Skeletal muscle tissue (tissue), 4 donors: ENCODE measurements around the gene OSBPL8. TPM values are rescaled to one million over a fixed set of nuclear protein-coding genes. Genes with fewer than 3 reads are reported as not detected.

Experiments used
- H3K27ac ChIP-seq: one replicate; pipeline ENCODE4 v1.7.0; 2013; ENCODE audit warnings: mild to moderate bottlenecking, low read depth, low read length, inconsistent platforms
- H3K27me3 ChIP-seq, 3 donors: one replicate each; pipeline ENCODE4 v1.7.0; 2013; ENCODE audit warnings: low read length in 3 of 3; ENCODE audit not compliant: control insufficient read depth in 3 of 3, insufficient read depth in 3 of 3
- H3K36me3 ChIP-seq, 3 donors: one replicate each; pipeline ENCODE4 v1.7.0; 2013; ENCODE audit warnings: low read length in 3 of 3; ENCODE audit not compliant: control insufficient read depth in 3 of 3, insufficient read depth in 3 of 3
- H3K4me1 ChIP-seq, 3 donors: one replicate each; pipeline ENCODE4 v1.7.0; 2013; ENCODE audit warnings: low read length in 3 of 3, mild to moderate bottlenecking in 3 of 3; ENCODE audit not compliant: control insufficient read depth in 3 of 3, insufficient read depth in 3 of 3
- H3K4me3 ChIP-seq, 3 donors: one replicate each; pipeline ENCODE4 v1.7.0; 2013; ENCODE audit warnings: low read length in 3 of 3
- H3K9ac ChIP-seq, 3 donors: one replicate each; pipeline ENCODE4 v1.7.0; 2013; ENCODE audit warnings: low read length in 3 of 3, mild to moderate bottlenecking in 3 of 3, moderate library complexity in 2 of 3, low read depth in 1 of 3
- H3K9me3 ChIP-seq, 3 donors: one replicate each; pipeline ENCODE4 v1.7.0; 2013; ENCODE audit warnings: low read length in 3 of 3; ENCODE audit not compliant: control insufficient read depth in 3 of 3
- total RNA-seq: library from RNA; depleted of rRNA; stranded (reverse); fragments of >200 nt; gene quantifications from one replicate; pipeline ENCODE4 v1.2.3, GENCODE V29; 2014
- donor health status: Osteomylitis.

OSBPL8 gene
- total RNA-seq, 1 donor from 2014 or later, result 22.4 TPM

DNA sequence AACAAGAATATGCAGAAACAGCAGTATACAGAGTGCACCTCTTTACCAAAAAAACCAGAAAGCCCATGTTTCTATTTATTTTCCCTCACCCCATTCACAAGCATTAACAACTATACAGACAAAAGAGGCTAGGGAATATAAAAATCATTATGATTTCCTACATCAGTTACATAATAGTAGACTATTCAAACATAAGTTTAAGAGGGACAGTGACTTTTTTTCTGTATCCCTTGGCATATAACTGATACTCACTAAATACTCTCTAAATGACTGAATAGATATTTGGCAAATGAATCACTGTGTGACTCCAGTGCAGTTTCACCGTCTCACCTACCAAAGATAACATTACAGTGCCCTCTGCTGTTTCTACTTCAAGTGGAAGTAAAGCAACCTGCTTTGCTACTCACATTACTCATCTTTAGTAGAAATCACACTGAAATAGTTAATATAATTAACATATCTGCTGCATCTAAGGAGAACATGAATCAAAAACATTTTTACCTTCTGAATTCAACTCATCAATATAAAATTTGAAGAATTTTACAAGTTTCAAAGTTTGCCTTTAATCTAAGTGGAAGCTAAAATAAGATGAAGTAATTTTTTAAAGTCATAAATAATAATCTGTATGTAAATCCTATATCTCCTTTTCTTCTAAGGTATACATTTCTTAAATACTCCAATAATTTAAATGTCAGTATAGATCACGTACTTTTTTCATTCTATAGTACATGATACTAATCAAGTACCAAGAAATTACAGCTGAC, 103.8 kb downstream of the OSBPL8 start:
- Histone ChIP-seq H3K36me3 (no peaks in the 10 kb centered on the region), H3K27ac (no peak overlapping the region), H3K27me3 (no peaks in the 10 kb centered on the region), H3K9ac (no peak overlapping the region), H3K4me1 (peaks cover 0 to 3% (median 0%) of the 10 kb centered on the region in 3 donors), H3K9me3 (no peaks in the 10 kb centered on the region), H3K4me3 (no peak overlapping the region)

GRCh38 chr12:76451528-76451927, 108.0 kb downstream of the OSBPL8 start:
- H3K36me3 ChIP-seq, result no peaks in the 10 kb centered on the region
- H3K9me3 ChIP-seq, result no peaks in the 10 kb centered on the region
- no peak overlapping the region for H3K4me3 ChIP-seq
- no peaks in the 10 kb centered on the region for H3K27me3 ChIP-seq
- H3K27ac ChIP-seq, result no peak overlapping the region
- H3K9ac ChIP-seq, result no peak overlapping the region
- no peaks in the 10 kb centered on the region for H3K4me1 ChIP-seq

- Histone ChIP-seq H3K4me3 (no peak overlapping the region), H3K9ac (no peak overlapping the region), H3K9me3 (no peaks in the 10 kb centered on the region), H3K4me1 (no peaks in the 10 kb centered on the region), H3K27ac (no peak overlapping the region), H3K36me3 (no peaks in the 10 kb centered on the region), H3K27me3 (no peaks in the 10 kb centered on the region)
Measured at GRCh38 chr12:76450690-76451089, 108.9 kb downstream of the OSBPL8 start.

- no peak overlapping the region for H3K4me3 ChIP-seq
- H3K9ac ChIP-seq, result no peak overlapping the region
- H3K27me3 ChIP-seq, result no peaks in the 10 kb centered on the region
- no peaks in the 10 kb centered on the region for H3K36me3 ChIP-seq
- no peak overlapping the region for H3K27ac ChIP-seq
- no peaks in the 10 kb centered on the region for H3K9me3 ChIP-seq
- no peaks in the 10 kb centered on the region for H3K4me1 ChIP-seq
Measured at GRCh38 chr12:76449993-76450392, 109.6 kb downstream of the OSBPL8 start.

DNA sequence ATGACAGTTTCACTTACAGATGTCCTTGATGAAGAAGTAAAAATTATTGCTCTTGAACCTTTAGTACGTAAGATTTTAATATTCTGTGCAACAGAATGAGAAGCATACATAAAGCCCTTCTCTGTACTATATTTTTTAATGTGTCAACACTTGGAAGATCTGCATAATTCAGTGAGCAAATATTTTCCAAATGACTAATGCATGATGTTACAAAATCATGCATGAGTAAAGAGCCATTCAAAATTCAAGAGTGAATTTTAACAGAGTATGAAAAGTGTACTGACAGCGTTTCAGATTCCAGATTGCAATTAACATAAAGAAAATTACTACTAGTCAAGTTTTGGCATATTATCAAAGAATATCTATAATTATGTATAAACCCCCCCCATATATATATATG, 110.0 kb downstream of the OSBPL8 start:
- Histone ChIP-seq H3K4me3 (no peak overlapping the region), H3K9me3 (no peaks in the 10 kb centered on the region), H3K4me1 (peaks cover 0 to under 1% (median under 1%) of the 10 kb centered on the region in 3 donors), H3K27ac (no peak overlapping the region), H3K36me3 (no peaks in the 10 kb centered on the region), H3K9ac (no peak overlapping the region), H3K27me3 (no peaks in the 10 kb centered on the region)

DNA sequence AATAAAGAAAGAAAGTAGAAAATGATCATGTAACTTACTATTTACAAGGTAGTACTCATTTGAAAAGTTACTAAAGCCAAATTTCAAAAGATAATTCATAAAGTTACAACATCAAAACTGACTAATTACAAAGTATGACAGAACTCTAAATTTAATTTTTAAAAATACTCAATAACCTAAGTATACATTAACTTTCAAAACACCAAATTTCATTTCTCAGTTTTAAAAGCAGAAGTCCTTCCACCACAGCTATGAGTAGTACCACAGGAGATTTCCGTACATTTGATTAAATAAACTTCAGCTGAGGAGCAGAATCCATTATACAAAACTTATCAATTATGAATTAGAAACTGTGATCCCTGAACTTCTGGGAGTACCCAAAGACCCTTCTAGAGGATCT, 110.6 kb downstream of the OSBPL8 start:
- no peak overlapping the region for H3K27ac ChIP-seq
- no peak overlapping the region for H3K9ac ChIP-seq
- no peaks in the 10 kb centered on the region for H3K9me3 ChIP-seq
- H3K4me1 ChIP-seq, result peaks cover 0 to 3% (median 3%) of the 10 kb centered on the region in 3 donors
- no peaks in the 10 kb centered on the region for H3K27me3 ChIP-seq
- no peak overlapping the region for H3K4me3 ChIP-seq
- H3K36me3 ChIP-seq, result no peaks in the 10 kb centered on the region

GRCh38 chr12:76446090-76446489, 113.5 kb downstream of the OSBPL8 start:
- Histone ChIP-seq H3K4me3 (no peak overlapping the region), H3K27ac (no peak overlapping the region), H3K9ac (no peak overlapping the region), H3K27me3 (no peaks in the 10 kb centered on the region), H3K4me1 (peaks cover 0 to 7% (median 3%) of the 10 kb centered on the region in 3 donors), H3K9me3 (no peaks in the 10 kb centered on the region), H3K36me3 (no peaks in the 10 kb centered on the region)

- no peak overlapping the region for H3K27ac ChIP-seq
Measured at GRCh38 chr12:76445462-76445861, 114.1 kb downstream of the OSBPL8 start.

GRCh38 chr12:76444408-76444984, 115.1 kb downstream of the OSBPL8 start:
- H3K9ac ChIP-seq, result no peak overlapping the region
- no peaks in the 10 kb centered on the region for H3K36me3 ChIP-seq
- no peaks in the 10 kb centered on the region for H3K9me3 ChIP-seq
- peaks cover 0 to 7% (median 3%) of the 10 kb centered on the region in 3 donors for H3K4me1 ChIP-seq
- H3K27ac ChIP-seq, result no peak overlapping the region
- no peaks in the 10 kb centered on the region for H3K27me3 ChIP-seq
- H3K4me3 ChIP-seq, result no peak overlapping the region

More at GRCh38 chr12:76445462-76445861, 114.1 kb downstream of the OSBPL8 start:
- no peak overlapping the region for H3K9ac ChIP-seq
- peaks cover 0 to 7% (median 3%) of the 10 kb centered on the region in 3 donors for H3K4me1 ChIP-seq
- no peaks in the 10 kb centered on the region for H3K27me3 ChIP-seq
- no peaks in the 10 kb centered on the region for H3K9me3 ChIP-seq
- no peaks in the 10 kb centered on the region for H3K36me3 ChIP-seq
- no peak overlapping the region for H3K4me3 ChIP-seq

- no peaks in the 10 kb centered on the region for H3K9me3 ChIP-seq
- no peak overlapping the region for H3K9ac ChIP-seq
- no peak overlapping the region for H3K4me3 ChIP-seq
- no peaks in the 10 kb centered on the region for H3K36me3 ChIP-seq
- H3K4me1 ChIP-seq, result peaks cover 0 to 7% (median 3%) of the 10 kb centered on the region in 3 donors
- no peak overlapping the region for H3K27ac ChIP-seq
- H3K27me3 ChIP-seq, result no peaks in the 10 kb centered on the region
Measured at GRCh38 chr12:76441016-76441415, 118.6 kb downstream of the OSBPL8 start.
